Testis (tissue), 2 donors: ENCODE data around the gene DST.

Source experiments
- CTCF ChIP-seq, 3 experiments: fragments of 450-650 bp in 2 of 3; fragments of 200-600 bp in 1 of 3; sonication (generic) in 1 of 3; IDR thresholded peaks; one replicate each; pipeline ENCODE4 v1.5.1; 2016 to 2019; ENCODE audit warnings: antibody characterized with exemption in 3 of 3, mild to moderate bottlenecking in 2 of 3, moderate library complexity in 1 of 3
- POLR2A ChIP-seq: fragments of 450-650 bp; IDR thresholded peaks from one replicate; pipeline ENCODE4 v1.6.1; 2017; ENCODE audit warnings: antibody characterized with exemption, mild to moderate bottlenecking, moderate library complexity

GRCh38 chr6:56497240-56497639 is 145.4 kb downstream of the DST start:
- TF ChIP-seq POLR2A (no peak), CTCF (IDR thresholded peaks at IDR 0.05) (no peak)
